ENCODE data around the gene RBM23.

GRCh38 chr14:22910916-22911315, 8.0 kb downstream of the RBM23 start:
- TF ChIP-seq EZH2 (IDR thresholded peaks at IDR 0.05; ENCODE audit: borderline replicate concordance, low read depth, low read length, poor library complexity, severe bottlenecking): no peak
- TF ChIP-seq CTCF (conservative IDR thresholded peaks at IDR 0.05; ENCODE audit: low read depth, low read length): no peak
